Neural progenitor cell (in vitro differentiated cells): ENCODE data around the gene RTRAF. TPM values are rescaled to one million over a fixed set of nuclear protein-coding genes. Genes with fewer than 3 reads are reported as not detected.

Experiments used
- DNase-seq: peaks from one replicate; pipeline ENCODE4 v3.0.0-alpha.2; 2016; ENCODE audit warnings: low spot score
- H2AFZ ChIP-seq: fragments of 200-600 bp; sonication (generic); replicated peaks from 2 replicates; pipeline ENCODE4 v1.6.1; 2016; ENCODE audit warnings: antibody characterized with exemption
- H3F3A ChIP-seq: fragments of 200-600 bp; sonication (generic); 2 replicates; pipeline ENCODE4 v1.6.1; 2016; ENCODE audit warnings: antibody characterized with exemption, low read depth
- H3K27ac ChIP-seq: fragments of 200-600 bp; sonication (generic); 2 replicates; pipeline ENCODE4 v1.5.1; 2016; ENCODE audit warnings: mild to moderate bottlenecking
- H3K27me3 ChIP-seq: fragments of 200-600 bp; sonication (generic); 2 replicates; pipeline ENCODE4 v1.6.1; 2016; ENCODE audit warnings: mild to moderate bottlenecking, moderate library complexity
- H3K36me3 ChIP-seq: fragments of 200-600 bp; sonication (generic); 2 replicates; pipeline ENCODE4 v1.5.1; 2016
- H3K4me1 ChIP-seq: fragments of 200-600 bp; sonication (generic); 2 replicates; pipeline ENCODE4 v1.6.1; 2016; ENCODE audit warnings: mixed run types
- H3K4me2 ChIP-seq: fragments of 200-600 bp; sonication (generic); 2 replicates; pipeline ENCODE4 v1.6.1; 2016
- H3K4me3 ChIP-seq: fragments of 200-600 bp; sonication (generic); 2 replicates; pipeline ENCODE4 v1.5.1; 2016
- H3K79me2 ChIP-seq: fragments of 200-600 bp; sonication (generic); 2 replicates; pipeline ENCODE4 v1.6.1; 2016; ENCODE audit warnings: low read depth
- H3K9ac ChIP-seq: fragments of 200-600 bp; sonication (generic); 2 replicates; pipeline ENCODE4 v1.6.1; 2016
- H3K9me3 ChIP-seq: fragments of 200-600 bp; sonication (generic); 2 replicates; pipeline ENCODE4 v1.5.1; 2016; ENCODE audit warnings: low read depth
- H4K20me1 ChIP-seq: fragments of 200-600 bp; sonication (generic); 2 replicates; pipeline ENCODE4 v1.6.1; 2016; ENCODE audit warnings: low read depth
- H3K27ac Mint-ChIP-seq: 3 replicates; pipeline ENCODE4 v1.8.0; 2021; ENCODE audit warnings: mixed read lengths
- H3K27me3 Mint-ChIP-seq: 2 replicates; pipeline ENCODE4 v1.8.0; 2022; ENCODE audit warnings: low read depth, mild to moderate bottlenecking, inconsistent platforms, moderate library complexity, mixed read lengths; ENCODE audit not compliant: insufficient read depth
- H3K36me3 Mint-ChIP-seq: 3 replicates; pipeline ENCODE4 v1.8.0; 2021; ENCODE audit warnings: mixed read lengths
- H3K4me1 Mint-ChIP-seq: 3 replicates; pipeline ENCODE4 v1.8.0; 2021; ENCODE audit warnings: mixed read lengths
- H3K4me3 Mint-ChIP-seq: 3 replicates; pipeline ENCODE4 v1.8.0; 2021; ENCODE audit warnings: mild to moderate bottlenecking, moderate library complexity, mixed read lengths
- H3K9me3 Mint-ChIP-seq: 3 replicates; pipeline ENCODE4 v1.8.0; 2020; ENCODE audit warnings: mixed read lengths
- CTCF ChIP-seq: fragments of 200-600 bp; sonication (generic); IDR thresholded peaks from 2 replicates; pipeline ENCODE4 v1.5.1; 2017; ENCODE audit warnings: antibody characterized with exemption, mild to moderate bottlenecking
- EZH2 ChIP-seq: fragments of 200-600 bp; sonication (generic); IDR thresholded peaks from 2 replicates; pipeline ENCODE4 v1.6.1; 2017; ENCODE audit warnings: antibody characterized with exemption, mild to moderate bottlenecking, moderate library complexity
- EZH2phosphoT487 ChIP-seq: fragments of 200-600 bp; sonication (generic); IDR thresholded peaks from 2 replicates; pipeline ENCODE4 v1.6.1; 2017; ENCODE audit warnings: antibody characterized with exemption
- total RNA-seq: library from RNA; depleted of rRNA; stranded (reverse); fragments of >200 nt; gene quantifications from 2 replicates; pipeline ENCODE4 v1.2.3, GENCODE V29; 2015; ENCODE audit warnings: low replicate concordance

RTRAF gene
- total RNA-seq, 1 donor from 2014 or later = 414 TPM

GRCh38 chr14:52055167-52055566 lies 65.8 kb downstream of the RTRAF start:
- no peak overlapping the region for H2AFZ ChIP-seq
- H3K4me1 ChIP-seq = no peaks in the 10 kb centered on the region
- H3K9ac ChIP-seq = no peak overlapping the region
- Mint-ChIP-seq H3K27me3 (peaks cover 2% of the 10 kb centered on the region), H3K4me1 (no peaks in the 10 kb centered on the region), H3K27ac (no peak overlapping the region), H3K36me3 (peaks cover 2% of the 10 kb centered on the region), H3K9me3 (no peaks in the 10 kb centered on the region), H3K4me3 (no peak overlapping the region)
- H3K27ac ChIP-seq = no peak overlapping the region
- DNase-seq = no peak
- no peaks in the 10 kb centered on the region for H4K20me1 ChIP-seq
- no peak overlapping the region for H3K4me3 ChIP-seq
- H3K27me3 ChIP-seq = no peaks in the 10 kb centered on the region
- no peaks in the 10 kb centered on the region for H3F3A ChIP-seq
- H3K79me2 ChIP-seq = no peaks in the 10 kb centered on the region
- no peaks in the 10 kb centered on the region for H3K36me3 ChIP-seq
- no peak overlapping the region for H3K4me2 ChIP-seq
- no peak for TF ChIP-seq CTCF
- TF ChIP-seq EZH2 = no peak
- no peak for TF ChIP-seq EZH2phosphoT487
- no peaks in the 10 kb centered on the region for H3K9me3 ChIP-seq

- DNase-seq = no peak
- Histone ChIP-seq H3K79me2 (no peaks in the 10 kb centered on the region), H3K36me3 (no peaks in the 10 kb centered on the region)
Observed at GRCh38 chr14:52058341-52058740, 69.0 kb downstream of the RTRAF start.

GRCh38 chr14:52059649-52060048 lies 70.3 kb downstream of the RTRAF start:
- no peaks in the 10 kb centered on the region for H3K4me1 Mint-ChIP-seq
- no peaks in the 10 kb centered on the region for H3K36me3 Mint-ChIP-seq
- H3K27ac Mint-ChIP-seq = no peak overlapping the region
- H3K4me3 Mint-ChIP-seq = no peak overlapping the region
- H3K27me3 Mint-ChIP-seq = peaks cover 4% of the 10 kb centered on the region
- Histone ChIP-seq H2AFZ (no peak overlapping the region), H3K4me3 (no peak overlapping the region), H4K20me1 (no peaks in the 10 kb centered on the region), H3K36me3 (no peaks in the 10 kb centered on the region), H3K4me1 (peaks cover 7% of the 10 kb centered on the region), H3K27ac (no peak overlapping the region), H3K27me3 (no peaks in the 10 kb centered on the region), H3K9ac (no peak overlapping the region), H3F3A (no peaks in the 10 kb centered on the region), H3K9me3 (no peaks in the 10 kb centered on the region), H3K79me2 (no peaks in the 10 kb centered on the region), H3K4me2 (no peak overlapping the region)
- no peaks in the 10 kb centered on the region for H3K9me3 Mint-ChIP-seq
- DNase-seq = no peak
- TF ChIP-seq CTCF = no peak
- no peak for TF ChIP-seq EZH2
- TF ChIP-seq EZH2phosphoT487 = no peak

More at GRCh38 chr14:52058341-52058740, 69.0 kb downstream of the RTRAF start:
- H4K20me1 ChIP-seq = no peaks in the 10 kb centered on the region
- H3K9ac ChIP-seq = no peak overlapping the region
- no peak overlapping the region for H3K4me3 ChIP-seq
- no peaks in the 10 kb centered on the region for H3F3A ChIP-seq
- H3K27ac ChIP-seq = no peak overlapping the region
- TF ChIP-seq CTCF (no peak), EZH2 (no peak), EZH2phosphoT487 (no peak)
- no peak overlapping the region for H3K4me2 ChIP-seq
- no peaks in the 10 kb centered on the region for H3K4me1 Mint-ChIP-seq
- no peak overlapping the region for H2AFZ ChIP-seq
- peaks cover 2% of the 10 kb centered on the region for H3K36me3 Mint-ChIP-seq
- peaks cover 5% of the 10 kb centered on the region for H3K27me3 Mint-ChIP-seq
- H3K4me3 Mint-ChIP-seq = no peak overlapping the region
- H3K9me3 Mint-ChIP-seq = no peaks in the 10 kb centered on the region
- H3K9me3 ChIP-seq = no peaks in the 10 kb centered on the region
- peaks cover 7% of the 10 kb centered on the region for H3K4me1 ChIP-seq
- no peak overlapping the region for H3K27ac Mint-ChIP-seq
- no peaks in the 10 kb centered on the region for H3K27me3 ChIP-seq
